Measurements from ENCODE around the gene ANKS4B. TPM values are rescaled to one million over a fixed set of nuclear protein-coding genes. Genes with fewer than 3 reads are reported as not detected.

Gene ANKS4B
- total RNA-seq, 2 donors from 2014 or later, result 0.90 to 1.6 TPM

DNA sequence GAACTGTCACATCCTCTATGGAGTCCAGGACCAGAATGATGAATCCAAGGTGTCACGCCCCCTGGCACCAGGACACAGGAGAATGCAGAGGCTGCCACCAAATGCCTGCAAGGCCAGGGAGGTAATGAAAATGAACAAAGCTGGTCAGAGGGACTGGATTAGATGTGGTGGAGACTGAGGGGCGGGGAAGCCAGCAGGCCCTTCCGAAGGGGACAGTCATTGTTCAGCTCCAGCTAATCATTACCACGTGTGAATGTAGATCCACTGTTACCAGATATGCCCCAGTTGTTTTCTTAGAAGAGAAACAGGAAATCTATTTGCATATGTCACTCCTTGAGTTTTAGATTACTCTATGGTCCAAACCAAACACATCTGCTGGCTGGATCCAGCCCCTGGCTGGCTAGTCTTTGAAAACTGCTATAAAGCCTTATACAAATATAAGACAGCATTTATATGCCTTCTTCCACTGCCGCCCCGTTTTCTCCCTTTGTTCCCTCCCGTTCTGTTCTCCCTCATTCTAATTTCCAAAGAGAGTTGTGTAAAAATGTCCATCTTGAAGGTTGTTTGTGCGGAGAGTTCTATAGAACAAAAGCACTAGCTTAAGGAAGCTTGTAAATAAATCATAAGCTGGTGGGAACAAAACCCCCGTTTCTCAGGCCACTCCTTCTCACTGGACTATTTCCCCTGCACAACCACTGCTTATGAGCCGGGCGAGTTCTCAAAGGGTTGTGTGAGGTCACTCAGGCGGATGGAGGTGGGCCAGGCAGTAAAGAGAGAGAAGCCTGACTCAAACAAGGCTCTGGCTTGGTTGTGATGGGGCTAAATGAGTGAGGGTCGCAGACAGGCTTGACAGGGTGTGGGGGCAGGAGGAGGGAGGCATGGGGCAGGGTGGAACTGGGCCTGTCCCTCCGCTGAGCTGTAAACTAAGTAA is 30.4 kb downstream of the ANKS4B start:
- no peaks in the 10 kb centered on the region for H3K27me3 Mint-ChIP-seq (ENCODE audit: insufficient read depth)
- TF ChIP-seq, protein P1, sequence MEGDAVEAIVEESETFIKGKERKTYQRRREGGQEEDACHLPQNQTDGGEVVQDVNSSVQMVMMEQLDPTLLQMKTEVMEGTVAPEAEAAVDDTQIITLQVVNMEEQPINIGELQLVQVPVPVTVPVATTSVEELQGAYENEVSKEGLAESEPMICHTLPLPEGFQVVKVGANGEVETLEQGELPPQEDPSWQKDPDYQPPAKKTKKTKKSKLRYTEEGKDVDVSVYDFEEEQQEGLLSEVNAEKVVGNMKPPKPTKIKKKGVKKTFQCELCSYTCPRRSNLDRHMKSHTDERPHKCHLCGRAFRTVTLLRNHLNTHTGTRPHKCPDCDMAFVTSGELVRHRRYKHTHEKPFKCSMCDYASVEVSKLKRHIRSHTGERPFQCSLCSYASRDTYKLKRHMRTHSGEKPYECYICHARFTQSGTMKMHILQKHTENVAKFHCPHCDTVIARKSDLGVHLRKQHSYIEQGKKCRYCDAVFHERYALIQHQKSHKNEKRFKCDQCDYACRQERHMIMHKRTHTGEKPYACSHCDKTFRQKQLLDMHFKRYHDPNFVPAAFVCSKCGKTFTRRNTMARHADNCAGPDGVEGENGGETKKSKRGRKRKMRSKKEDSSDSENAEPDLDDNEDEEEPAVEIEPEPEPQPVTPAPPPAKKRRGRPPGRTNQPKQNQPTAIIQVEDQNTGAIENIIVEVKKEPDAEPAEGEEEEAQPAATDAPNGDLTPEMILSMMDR (conservative IDR thresholded peaks at IDR 0.05), result no peak
- H3K4me3 ChIP-seq (ENCODE audit: low read length), result no peak overlapping the region
- H3K4me1 Mint-ChIP-seq, result peaks cover 39% of the 10 kb centered on the region
- DNase-seq, result peak; percentile 68
- no peaks in the 10 kb centered on the region for H3K27me3 ChIP-seq (ENCODE audit: control insufficient read depth, insufficient read depth, low read length, poor library complexity, severe bottlenecking)
- peak overlapping the region; percentile 12 for H3K4me3 Mint-ChIP-seq
- H3K36me3 ChIP-seq (ENCODE audit: control insufficient read depth, insufficient read depth, low read length), result no peaks in the 10 kb centered on the region
- peak overlapping the region; percentile 25 for H3K27ac ChIP-seq (ENCODE audit: low read depth, low read length)
- H3K27ac Mint-ChIP-seq, result peak overlapping the region; percentile 76
- no peak overlapping the region for H3K9ac ChIP-seq (ENCODE audit: extremely low read depth, low read length, poor library complexity, severe bottlenecking)
- WGBS, 2 experiments (ENCODE audit: insufficient coverage in 1 of 2, insufficient read length in 1 of 2), result 75 to 94% methylated on average over 3 to 14 of the region's 14 CpGs
- H3K4me1 ChIP-seq (ENCODE audit: control insufficient read depth, insufficient read depth, low read length), result peaks cover 5% of the 10 kb centered on the region
- no peaks in the 10 kb centered on the region for H3K9me3 Mint-ChIP-seq
- peaks cover 5% of the 10 kb centered on the region for H3K36me3 Mint-ChIP-seq (ENCODE audit: low read depth)
- H3K9me3 ChIP-seq (ENCODE audit: control insufficient read depth, low read length), result no peaks in the 10 kb centered on the region

DNA sequence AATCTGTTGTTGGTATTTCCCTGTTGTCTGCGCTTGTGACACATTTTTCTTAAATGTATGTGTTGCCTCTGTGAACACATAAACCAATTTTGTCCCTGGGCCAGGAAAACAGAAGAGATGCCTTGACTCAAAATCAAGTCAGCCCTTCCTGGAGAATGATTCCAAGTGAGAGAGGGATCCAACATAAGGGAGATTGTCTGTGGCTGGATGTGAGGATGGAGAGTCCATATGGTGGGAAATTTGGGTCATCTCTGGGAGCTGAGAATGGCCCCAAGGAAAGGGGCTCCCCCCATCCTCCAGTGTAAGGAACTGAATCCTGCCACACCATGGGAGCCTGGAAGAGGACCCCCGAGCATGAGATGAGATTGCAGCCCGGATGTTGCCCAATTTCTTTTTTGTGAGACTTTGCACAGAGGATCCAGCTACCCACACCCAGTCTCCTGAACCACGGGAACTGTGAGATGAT is 31.1 kb downstream of the ANKS4B start:
- Histone ChIP-seq H3K36me3 (ENCODE audit: control insufficient read depth, insufficient read depth, low read length) (no peaks in the 10 kb centered on the region), H3K9me3 (ENCODE audit: control insufficient read depth, low read length) (no peaks in the 10 kb centered on the region), H3K27ac (ENCODE audit: low read depth, low read length) (no peak overlapping the region), H3K9ac (ENCODE audit: extremely low read depth, low read length, poor library complexity, severe bottlenecking) (no peak overlapping the region), H3K27me3 (ENCODE audit: control insufficient read depth, insufficient read depth, low read length, poor library complexity, severe bottlenecking) (no peaks in the 10 kb centered on the region), H3K4me3 (ENCODE audit: low read length) (no peak overlapping the region), H3K4me1 (ENCODE audit: control insufficient read depth, insufficient read depth, low read length) (peaks cover 5% of the 10 kb centered on the region)
- Mint-ChIP-seq H3K27ac (peak overlapping the region; percentile 48), H3K27me3 (ENCODE audit: insufficient read depth) (peaks cover 2% of the 10 kb centered on the region), H3K4me1 (peaks cover 39% of the 10 kb centered on the region), H3K4me3 (no peak overlapping the region), H3K36me3 (ENCODE audit: low read depth) (peaks cover 5% of the 10 kb centered on the region), H3K9me3 (no peaks in the 10 kb centered on the region)
- no peak for DNase-seq
- WGBS, 2 experiments (ENCODE audit: insufficient coverage in 1 of 2, insufficient read length in 1 of 2), result 90 to 93% methylated on average over 3 to 4 of the region's 4 CpGs
- TF ChIP-seq, protein P1 (conservative IDR thresholded peaks at IDR 0.05), result no peak

DNA sequence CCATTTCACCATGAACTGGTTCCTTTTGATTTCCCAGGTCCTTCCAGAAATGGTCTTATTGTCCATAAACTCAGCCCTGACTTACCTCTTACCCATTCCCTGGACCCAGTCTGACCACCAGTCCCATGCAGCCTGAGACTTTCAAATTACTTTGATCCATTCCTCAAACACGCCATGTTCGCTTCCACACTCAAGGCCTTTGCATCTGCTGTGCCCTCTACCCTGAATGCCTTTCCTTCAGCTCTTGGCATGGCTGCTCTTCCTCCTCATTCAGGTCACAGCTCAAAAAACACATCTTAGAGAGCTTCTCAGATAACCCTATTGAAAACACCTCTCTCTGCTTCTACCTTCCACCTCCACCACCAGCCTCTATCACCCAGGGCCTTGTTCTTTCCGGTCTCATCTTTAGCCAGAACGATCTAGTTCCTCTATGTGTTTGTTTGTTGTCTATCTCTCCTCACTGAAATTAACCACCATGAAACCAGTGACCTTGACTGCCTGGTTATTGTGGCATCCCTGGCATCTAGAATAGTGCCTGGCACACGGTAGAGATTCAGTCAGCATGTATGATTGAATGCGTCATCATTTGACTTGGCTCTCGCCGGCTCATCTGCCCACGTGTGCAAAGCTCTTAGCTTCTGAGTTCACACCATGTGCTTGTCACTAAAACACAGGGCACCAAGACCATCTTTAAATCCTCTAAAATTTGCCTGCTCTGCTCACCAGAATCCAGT is 31.8 kb downstream of the ANKS4B start:
- no peak overlapping the region for H3K27ac ChIP-seq (ENCODE audit: low read depth, low read length)
- H3K4me3 ChIP-seq (ENCODE audit: low read length), result no peak overlapping the region
- no peaks in the 10 kb centered on the region for H3K9me3 ChIP-seq (ENCODE audit: control insufficient read depth, low read length)
- peaks cover 39% of the 10 kb centered on the region for H3K4me1 Mint-ChIP-seq
- WGBS, 2 experiments (ENCODE audit: insufficient coverage in 1 of 2, insufficient read length in 1 of 2), result 96 to 97% methylated on average over 9 of the region's 9 CpGs
- no peaks in the 10 kb centered on the region for H3K36me3 ChIP-seq (ENCODE audit: control insufficient read depth, insufficient read depth, low read length)
- H3K9me3 Mint-ChIP-seq, result no peaks in the 10 kb centered on the region
- no peak for DNase-seq
- no peaks in the 10 kb centered on the region for H3K27me3 ChIP-seq (ENCODE audit: control insufficient read depth, insufficient read depth, low read length, poor library complexity, severe bottlenecking)
- no peak overlapping the region for H3K27ac Mint-ChIP-seq
- TF ChIP-seq, protein P1 (conservative IDR thresholded peaks at IDR 0.05), result no peak
- H3K9ac ChIP-seq (ENCODE audit: extremely low read depth, low read length, poor library complexity, severe bottlenecking), result no peak overlapping the region
- peaks cover 1% of the 10 kb centered on the region for H3K36me3 Mint-ChIP-seq (ENCODE audit: low read depth)
- peaks cover 5% of the 10 kb centered on the region for H3K4me1 ChIP-seq (ENCODE audit: control insufficient read depth, insufficient read depth, low read length)
- peaks cover 5% of the 10 kb centered on the region for H3K27me3 Mint-ChIP-seq (ENCODE audit: insufficient read depth)
- H3K4me3 Mint-ChIP-seq, result no peak overlapping the region
